Measurements from ENCODE around the gene DHX30. TPM values are rescaled to one million over a fixed set of nuclear protein-coding genes. Genes with fewer than 3 reads are reported as not detected.
"Not testable (repeated sequence)": the region's sequence is repeated elsewhere in the genome, so short reads cannot be mapped to it uniquely, and the experiment has no call there.

Gene DHX30
- 69.4 and 71.7 TPM in 2 replicates for total RNA-seq (2014; rRNA removed; shearing (Covaris generic))
- polyA plus RNA-seq (2014; cell fraction: nucleus; rRNA removed): 153 and 171 TPM in 2 replicates

GRCh38 chr3:47802734-47803479 is at the start of gene DHX30:
Gene DHX30 (plus strand): TSS chr3:47803138. CDS start chr3:47810684, 7,546 bp downstream.
- DNase-seq (ENCODE audit: extremely low read depth, low read depth): peak; percentile 63

GRCh38 chr3:47758261-47759025 is 44.5 kb upstream of the DHX30 start:
- DNase-seq (ENCODE audit: extremely low read depth, low read depth): no peak

GRCh38 chr3:47760207-47760606 is 42.7 kb upstream of the DHX30 start:
- not testable (repeated sequence) for DNase-seq (ENCODE audit: extremely low read depth, low read depth)

- DNase-seq (ENCODE audit: extremely low read depth, low read depth): no peak
Observed at GRCh38 chr3:47761046-47761445, 41.9 kb upstream of the DHX30 start.

GRCh38 chr3:47762233-47762632 is 40.7 kb upstream of the DHX30 start:
- no peak for DNase-seq (ENCODE audit: extremely low read depth, low read depth)

- DNase-seq (ENCODE audit: extremely low read depth, low read depth): no peak
Observed at GRCh38 chr3:47766186-47766585, 36.8 kb upstream of the DHX30 start.

- DNase-seq (ENCODE audit: extremely low read depth, low read depth): no peak
Observed at GRCh38 chr3:47772047-47772446, 30.9 kb upstream of the DHX30 start.

- DNase-seq (ENCODE audit: extremely low read depth, low read depth): no peak
Observed at GRCh38 chr3:47772788-47773187, 30.1 kb upstream of the DHX30 start.

- no peak for DNase-seq (ENCODE audit: extremely low read depth, low read depth)
Observed at GRCh38 chr3:47778746-47779145, 24.2 kb upstream of the DHX30 start.

GRCh38 chr3:47780741-47781684 is 21.9 kb upstream of the DHX30 start:
- no peak for DNase-seq (ENCODE audit: extremely low read depth, low read depth)

- peak; percentile 94 for DNase-seq (ENCODE audit: extremely low read depth, low read depth)
Observed at GRCh38 chr3:47781685-47782445, 21.1 kb upstream of the DHX30 start, which contains the start of gene SMARCC1. Gene SMARCC1 (minus strand): TSS chr3:47781893. CDS start chr3:47781797, 96 bp downstream.

- DNase-seq (ENCODE audit: extremely low read depth, low read depth): no peak
Observed at GRCh38 chr3:47782446-47783308, 20.3 kb upstream of the DHX30 start.

GRCh38 chr3:47783673-47784072 is 19.3 kb upstream of the DHX30 start:
- no peak for DNase-seq (ENCODE audit: extremely low read depth, low read depth)

- no peak for DNase-seq (ENCODE audit: extremely low read depth, low read depth)
Observed at GRCh38 chr3:47791193-47791855, 11.6 kb upstream of the DHX30 start.

GRCh38 chr3:47792699-47793098 is 10.2 kb upstream of the DHX30 start:
- no peak for DNase-seq (ENCODE audit: extremely low read depth, low read depth)

GRCh38 chr3:47794544-47794943 is 8.4 kb upstream of the DHX30 start:
- no peak for DNase-seq (ENCODE audit: extremely low read depth, low read depth)

- no peak for DNase-seq (ENCODE audit: extremely low read depth, low read depth)
Observed at GRCh38 chr3:47799733-47800132, 3.2 kb upstream of the DHX30 start.

- no peak for DNase-seq (ENCODE audit: extremely low read depth, low read depth)
Observed at GRCh38 chr3:47803480-47804025, 615 bp downstream of the DHX30 start.

Data from NCI-H460 (cell line).